PC-3 (cell line): ENCODE data around the gene LGALS7B.
"Not testable (repeated sequence)": the region's sequence is repeated elsewhere in the genome, so short reads cannot be mapped to it uniquely, and the experiment has no call there.

Experiments used
- EZH2 ChIP-seq: fragments of 300-600 bp; sonication (generic); IDR thresholded peaks from one replicate; pipeline ENCODE4 v1.6.1; 2017; ENCODE audit warnings: antibody characterized with exemption, mild to moderate bottlenecking, low read length; ENCODE audit not compliant: unreplicated experiment
- EZH2phosphoT487 ChIP-seq: fragments of 300-600 bp; sonication (generic); IDR thresholded peaks from 2 replicates; pipeline ENCODE4 v1.6.1; 2018; ENCODE audit warnings: mild to moderate bottlenecking, antibody characterized with exemption, low read length, borderline replicate concordance
- TF ChIP-seq, protein P1 (sequence below): fragments of 300-600 bp; sonication (generic); conservative IDR thresholded peaks from 2 replicates; pipeline ENCODE4 v1.5.1; 2017; ENCODE audit warnings: antibody characterized with exemption, low read depth, mild to moderate bottlenecking, low read length

DNA sequence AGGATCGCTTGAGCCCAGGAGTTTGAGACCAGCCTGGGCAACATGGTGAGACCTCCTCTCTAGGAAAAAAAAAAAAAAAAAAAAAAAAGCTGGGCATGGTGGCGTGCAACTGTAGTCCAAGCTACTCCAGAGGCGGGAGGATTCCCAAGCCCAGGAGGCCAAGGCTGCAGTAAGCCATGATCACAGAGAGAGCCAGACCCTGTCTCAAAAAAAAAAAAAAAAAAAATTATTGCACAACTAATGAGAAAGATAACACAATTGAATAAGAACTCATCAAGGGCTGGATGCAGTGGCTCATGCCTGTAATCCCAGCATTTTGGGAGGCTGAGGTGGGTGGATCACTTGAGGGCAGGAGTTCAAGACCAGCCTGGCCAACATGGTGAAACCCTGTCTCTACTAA lies 2.9 kb upstream of the LGALS7B start:
- TF ChIP-seq, protein P1, sequence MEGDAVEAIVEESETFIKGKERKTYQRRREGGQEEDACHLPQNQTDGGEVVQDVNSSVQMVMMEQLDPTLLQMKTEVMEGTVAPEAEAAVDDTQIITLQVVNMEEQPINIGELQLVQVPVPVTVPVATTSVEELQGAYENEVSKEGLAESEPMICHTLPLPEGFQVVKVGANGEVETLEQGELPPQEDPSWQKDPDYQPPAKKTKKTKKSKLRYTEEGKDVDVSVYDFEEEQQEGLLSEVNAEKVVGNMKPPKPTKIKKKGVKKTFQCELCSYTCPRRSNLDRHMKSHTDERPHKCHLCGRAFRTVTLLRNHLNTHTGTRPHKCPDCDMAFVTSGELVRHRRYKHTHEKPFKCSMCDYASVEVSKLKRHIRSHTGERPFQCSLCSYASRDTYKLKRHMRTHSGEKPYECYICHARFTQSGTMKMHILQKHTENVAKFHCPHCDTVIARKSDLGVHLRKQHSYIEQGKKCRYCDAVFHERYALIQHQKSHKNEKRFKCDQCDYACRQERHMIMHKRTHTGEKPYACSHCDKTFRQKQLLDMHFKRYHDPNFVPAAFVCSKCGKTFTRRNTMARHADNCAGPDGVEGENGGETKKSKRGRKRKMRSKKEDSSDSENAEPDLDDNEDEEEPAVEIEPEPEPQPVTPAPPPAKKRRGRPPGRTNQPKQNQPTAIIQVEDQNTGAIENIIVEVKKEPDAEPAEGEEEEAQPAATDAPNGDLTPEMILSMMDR, result not testable (repeated sequence)
- TF ChIP-seq EZH2, EZH2phosphoT487: not testable (repeated sequence)
